NCI-H1694 (cell line): ENCODE measurements around the gene GCK.
A peak's percentile ranks its signal among the peaks of the same experiment; 100 is the strongest.

ENCODE experiments used
- DNase-seq: peaks from one replicate; lab custom pipeline; 2025; lab: John Stamatoyannopoulos, UW

The GCK gene

GRCh38 chr7:44155191-44156185 is 33.8 kb downstream of the GCK start:
- peak; percentile 32 for DNase-seq

- no peak for DNase-seq
These were observed 34.5 kb downstream of the GCK start for GRCh38 chr7:44154703-44155102.

DNA sequence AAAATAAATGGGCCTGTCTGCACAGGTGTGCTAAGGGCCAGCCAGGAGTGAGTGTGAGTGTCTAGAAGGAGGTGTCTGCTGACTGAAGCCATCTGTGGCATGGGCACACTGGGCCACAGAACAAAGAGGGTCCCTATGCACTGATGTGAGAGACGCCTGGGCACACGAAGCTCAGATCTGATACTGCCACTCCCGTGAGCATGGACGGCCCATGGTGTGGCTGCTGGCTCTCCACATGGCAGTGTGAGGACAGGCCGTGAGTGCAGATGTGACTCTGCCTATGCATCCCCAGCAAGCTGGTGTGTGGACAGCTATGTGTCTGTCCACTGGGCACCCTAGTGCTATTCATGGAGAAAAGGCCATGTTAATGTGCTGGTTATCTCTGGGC is 35.3 kb downstream of the GCK start:
- DNase-seq = no peak

DNA sequence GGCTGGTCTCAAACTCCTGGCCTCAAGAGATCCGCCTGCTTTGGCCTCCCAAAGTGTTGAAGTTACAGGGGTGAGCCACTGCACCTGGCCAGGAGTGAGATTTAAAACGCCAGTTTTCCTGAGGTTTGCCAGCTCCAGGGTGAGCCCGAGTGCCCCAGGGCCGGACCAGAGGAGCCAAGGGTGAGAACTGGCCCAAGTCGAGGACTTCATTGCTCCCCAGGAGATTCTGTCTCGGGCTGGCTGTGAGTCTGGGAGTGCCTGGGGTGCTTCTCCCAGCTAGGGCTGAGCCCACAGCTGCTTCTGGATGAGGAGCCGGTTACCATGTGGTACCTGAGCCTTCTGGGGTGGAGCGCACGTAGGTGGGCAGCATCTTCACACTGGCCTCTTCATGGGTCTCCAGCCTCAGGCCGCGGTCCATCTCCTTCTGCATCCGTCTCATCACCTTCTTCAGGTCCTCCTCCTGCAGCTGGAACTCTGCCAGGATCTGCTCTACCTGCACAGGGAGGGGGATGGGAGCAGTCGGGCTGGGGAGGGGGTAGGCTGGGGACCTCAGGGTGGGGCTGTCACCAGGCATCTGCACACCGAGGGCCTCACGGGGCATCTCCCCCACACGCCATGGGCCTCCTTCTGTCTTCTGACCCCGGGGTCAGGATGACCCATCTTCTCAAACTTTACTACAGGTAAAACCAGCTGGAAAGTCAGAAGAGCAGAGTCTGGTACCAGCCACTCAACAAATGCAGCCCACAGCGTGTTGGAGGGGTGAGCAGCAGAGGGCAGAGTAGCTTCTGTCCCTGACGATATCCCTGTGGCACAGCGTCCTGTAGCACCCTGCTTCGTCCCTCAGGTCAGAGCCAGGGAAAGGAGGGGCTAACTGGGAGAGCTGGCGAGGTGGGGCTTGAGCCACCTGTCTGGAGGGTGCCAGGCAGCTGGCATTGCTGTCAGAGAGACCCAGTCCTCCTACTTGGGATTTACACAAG is 36.0 kb downstream of the GCK start:
- DNase-seq = no peak

DNA sequence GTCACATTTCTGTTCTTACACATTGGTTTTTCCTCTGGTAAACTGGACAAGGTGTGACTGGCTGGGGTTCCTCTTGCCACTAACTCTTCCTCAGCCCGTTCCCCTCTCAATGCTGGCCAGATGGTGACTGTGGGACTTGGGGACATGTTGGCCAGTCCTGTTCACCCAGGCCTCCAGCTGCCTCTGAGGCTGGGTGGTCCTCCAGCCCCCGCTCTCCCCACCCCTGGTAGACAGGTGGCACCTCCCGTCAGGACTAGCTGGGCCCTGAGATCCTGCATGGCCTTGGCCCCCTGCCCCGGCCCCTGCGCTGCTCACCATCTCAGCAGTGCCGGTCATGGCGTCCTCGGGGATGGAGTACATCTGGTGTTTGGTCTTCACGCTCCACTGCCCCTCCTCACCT is 37.3 kb downstream of the GCK start:
- DNase-seq = no peak

DNA sequence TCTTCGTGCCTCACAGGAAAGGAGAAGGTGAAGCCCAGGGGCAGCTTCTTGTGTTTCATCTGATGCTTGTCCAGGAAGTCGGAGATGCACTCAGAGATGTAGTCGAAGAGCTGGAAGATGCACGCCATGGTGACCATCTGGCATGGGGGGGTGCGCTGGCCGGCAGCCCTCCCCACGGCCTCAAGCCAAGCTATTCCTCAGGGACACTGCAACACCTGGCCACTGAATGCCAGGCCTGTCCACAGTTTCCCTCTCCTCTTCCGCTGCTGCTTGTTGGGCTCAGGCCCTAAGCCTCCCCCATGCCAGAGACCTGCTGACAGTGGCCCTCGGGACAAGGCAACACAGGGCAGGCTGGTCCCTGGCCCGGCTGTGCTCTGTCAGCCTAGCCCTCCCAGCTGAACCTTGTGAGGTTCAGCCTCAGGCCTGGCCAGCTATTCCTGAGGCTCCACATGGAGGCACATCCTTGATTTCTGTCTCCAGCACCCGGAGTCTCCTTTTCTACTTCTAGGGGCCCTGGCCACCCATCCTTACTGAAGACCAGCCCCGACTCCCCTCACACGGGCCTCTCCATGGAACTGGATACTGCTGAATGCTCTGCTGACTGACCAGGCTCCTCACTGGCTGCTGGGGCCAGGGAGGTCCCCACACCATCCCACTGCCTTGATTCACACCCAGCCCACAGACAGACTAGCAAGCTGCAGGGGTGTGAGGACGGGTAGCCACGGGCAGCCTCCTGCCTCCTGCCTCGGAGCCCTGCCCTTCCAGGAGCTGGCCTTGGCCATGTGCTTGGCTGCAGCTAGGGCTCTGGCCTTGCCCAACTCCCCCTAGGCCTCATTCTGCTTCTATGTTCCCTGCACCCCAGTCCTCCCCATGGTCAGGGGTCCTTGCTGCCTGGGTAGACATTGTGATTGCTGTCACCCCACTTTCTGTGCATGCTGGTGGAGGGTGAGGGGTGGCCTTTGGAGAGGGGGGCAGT is 38.0 kb downstream of the GCK start:
- DNase-seq = no peak

DNA sequence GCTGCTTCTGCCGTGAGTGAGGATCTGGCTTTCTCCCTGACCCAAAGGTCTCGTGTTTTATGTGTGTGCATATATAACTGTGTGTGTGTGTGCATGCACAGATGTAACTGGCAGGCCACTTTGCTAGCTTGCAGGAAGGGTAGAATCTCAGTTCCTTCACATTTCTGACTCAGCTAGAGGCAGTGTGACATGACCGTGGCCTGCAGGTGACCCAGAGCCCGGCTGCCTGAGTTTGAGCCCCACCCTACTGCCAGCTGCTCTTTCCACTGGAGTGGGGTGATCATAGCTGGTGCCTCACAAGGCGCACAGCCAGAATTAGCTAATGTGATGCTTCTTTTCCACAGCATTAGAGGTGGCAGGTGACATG is 38.8 kb downstream of the GCK start:
- DNase-seq = peak; percentile 19

- no peak for DNase-seq
These were observed 39.4 kb downstream of the GCK start for GRCh38 chr7:44149571-44150465.

DNA sequence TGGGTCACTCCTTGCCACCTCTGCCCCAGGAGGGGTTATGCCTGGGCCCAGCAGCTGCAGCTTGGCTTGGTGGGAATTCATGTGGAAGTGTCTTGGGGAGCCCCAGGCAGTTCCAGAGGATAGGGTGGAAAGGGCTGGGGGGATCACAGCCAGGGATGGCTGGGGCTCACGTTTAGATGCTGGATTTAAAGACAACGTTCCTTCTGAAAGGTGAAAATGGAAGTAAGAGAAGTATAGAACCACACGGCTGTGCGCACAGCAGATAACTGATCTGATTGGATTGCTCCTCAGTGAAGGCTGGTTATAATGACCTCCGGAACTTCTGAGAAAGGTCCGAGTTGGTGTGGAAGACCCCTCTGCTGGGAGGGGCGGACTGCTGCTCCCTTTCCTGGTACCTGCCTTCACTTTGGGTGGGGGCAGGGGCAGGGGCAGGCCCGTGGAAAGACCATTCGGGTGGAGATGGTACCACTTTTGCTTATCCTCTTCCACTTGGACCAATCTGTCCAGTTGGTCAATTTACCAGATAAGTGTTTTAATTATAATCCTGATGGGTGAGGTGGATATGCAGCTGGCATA is 40.2 kb downstream of the GCK start:
- DNase-seq = no peak

GRCh38 chr7:44148166-44148565 is 41.1 kb downstream of the GCK start:
- no peak for DNase-seq

DNA sequence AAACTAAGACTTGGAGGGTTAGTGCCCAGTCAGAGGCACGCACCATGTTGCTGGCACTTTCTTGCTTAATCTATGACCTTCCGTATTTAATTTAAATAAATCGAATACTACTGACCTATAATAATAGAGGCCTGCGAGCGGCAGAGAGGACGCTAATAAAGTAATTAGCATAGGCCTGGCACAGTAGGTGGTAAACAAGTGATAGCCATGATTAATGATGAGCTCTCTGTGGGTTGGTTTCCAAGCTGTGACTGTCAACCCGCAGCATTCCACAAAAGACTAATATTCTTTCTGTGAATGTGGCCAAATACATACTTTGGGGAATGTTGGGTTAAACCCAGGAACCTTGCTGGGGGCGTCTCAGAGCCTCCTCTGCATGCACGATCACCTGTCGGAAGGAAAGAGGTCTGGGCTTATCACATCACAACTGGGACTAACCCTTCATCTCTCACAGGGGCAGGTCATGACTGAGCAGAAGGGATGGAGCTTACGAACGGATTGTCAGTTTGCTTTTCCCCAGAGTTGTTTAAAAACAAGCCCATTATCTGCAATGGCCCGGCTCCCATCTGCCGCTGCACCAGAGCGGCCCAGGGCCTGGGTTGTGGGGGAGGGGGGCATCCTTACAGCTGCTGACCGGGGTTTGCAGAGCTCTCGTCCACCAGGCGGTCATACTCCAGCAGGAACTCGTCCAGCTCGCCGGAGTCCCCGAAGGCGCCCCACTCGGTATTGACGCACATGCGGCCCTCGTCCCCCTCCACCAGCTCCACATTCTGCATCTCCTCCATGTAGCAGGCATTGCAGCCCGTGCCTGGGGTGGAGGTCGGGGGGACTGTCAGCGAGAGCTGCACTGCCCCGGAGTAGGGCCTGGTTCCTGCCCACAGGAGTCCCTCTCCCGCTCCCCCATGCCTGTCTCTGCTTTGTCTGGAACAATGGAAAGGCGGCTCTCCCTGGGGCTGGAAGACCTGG is 41.9 kb downstream of the GCK start:
- no peak for DNase-seq

DNA sequence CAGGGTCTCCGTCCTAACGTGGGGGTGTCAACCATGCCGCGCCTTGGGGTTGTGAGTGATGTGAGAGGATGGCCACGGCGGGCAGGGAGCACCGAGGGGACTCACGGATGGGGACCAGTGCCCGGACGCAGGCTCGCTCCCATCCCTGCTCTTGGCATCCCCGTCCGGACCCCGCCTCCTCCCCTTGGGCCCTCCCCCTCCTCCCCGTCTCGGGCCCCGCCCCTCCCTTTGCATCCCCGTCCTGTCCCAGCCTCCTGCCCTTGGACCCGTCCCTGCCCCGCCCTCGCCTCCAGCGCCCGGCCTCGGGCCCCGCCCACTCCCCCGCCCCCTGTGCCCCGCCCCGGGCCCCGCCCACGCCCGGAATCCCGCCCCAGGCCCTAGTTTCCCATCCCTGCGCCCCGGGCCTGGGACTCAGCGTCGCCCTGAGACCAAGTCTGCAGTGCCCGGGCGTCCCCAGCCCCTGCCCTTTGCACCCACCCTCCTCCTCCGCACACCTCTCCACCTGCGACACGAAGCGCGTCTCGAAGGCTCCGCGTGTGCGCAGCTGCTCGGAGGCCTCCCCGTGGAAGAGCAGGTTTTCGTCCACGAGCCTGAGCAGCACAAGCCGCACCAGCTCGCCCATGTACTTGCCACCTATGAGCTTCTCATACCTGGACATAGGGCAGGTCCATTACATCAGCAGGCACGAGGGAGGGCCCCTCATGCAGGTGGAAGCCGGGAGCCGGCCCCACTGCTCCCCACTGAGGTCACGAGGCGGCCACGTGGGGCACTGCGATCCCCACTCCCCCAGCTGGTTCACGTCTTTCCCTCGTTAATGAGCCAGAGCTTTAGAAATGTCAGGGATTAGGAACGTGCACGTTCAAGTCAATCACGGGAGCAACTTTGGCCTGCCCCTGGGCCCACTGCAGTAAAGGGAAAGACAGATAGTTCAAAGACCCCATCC is 43.0 kb downstream of the GCK start:
- DNase-seq = no peak

GRCh38 chr7:44145479-44145968 is 43.7 kb downstream of the GCK start:
- DNase-seq = no peak

- DNase-seq = no peak
These were observed 44.2 kb downstream of the GCK start for GRCh38 chr7:44144968-44145478.

DNA sequence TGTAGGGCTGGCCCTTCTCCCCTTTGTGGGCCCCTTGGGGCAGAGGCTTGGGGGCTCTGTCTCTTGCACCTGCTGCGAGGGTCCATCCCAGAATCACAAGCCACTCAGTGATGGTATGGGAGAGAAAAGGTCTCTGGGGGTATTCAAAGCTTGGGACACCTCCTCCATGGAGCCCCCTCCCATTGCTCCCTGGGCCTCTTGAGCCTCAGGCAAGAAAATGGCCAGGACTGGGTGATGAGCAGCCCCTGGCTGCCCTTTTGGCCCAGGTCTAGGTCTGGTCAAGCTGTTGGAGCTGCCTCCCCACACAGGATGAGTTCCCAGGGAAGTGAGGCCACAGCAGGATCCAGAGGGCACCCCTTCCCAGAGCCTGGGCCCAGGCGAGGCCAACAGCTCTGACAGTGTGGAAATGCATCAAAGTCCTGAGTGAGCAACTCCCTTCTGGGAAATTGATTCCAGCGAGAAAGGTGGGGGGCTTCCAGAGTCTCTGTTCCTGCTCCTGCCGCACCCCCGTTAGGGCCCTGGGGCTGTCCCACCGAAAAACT is 44.7 kb downstream of the GCK start:
- DNase-seq = no peak

DNA sequence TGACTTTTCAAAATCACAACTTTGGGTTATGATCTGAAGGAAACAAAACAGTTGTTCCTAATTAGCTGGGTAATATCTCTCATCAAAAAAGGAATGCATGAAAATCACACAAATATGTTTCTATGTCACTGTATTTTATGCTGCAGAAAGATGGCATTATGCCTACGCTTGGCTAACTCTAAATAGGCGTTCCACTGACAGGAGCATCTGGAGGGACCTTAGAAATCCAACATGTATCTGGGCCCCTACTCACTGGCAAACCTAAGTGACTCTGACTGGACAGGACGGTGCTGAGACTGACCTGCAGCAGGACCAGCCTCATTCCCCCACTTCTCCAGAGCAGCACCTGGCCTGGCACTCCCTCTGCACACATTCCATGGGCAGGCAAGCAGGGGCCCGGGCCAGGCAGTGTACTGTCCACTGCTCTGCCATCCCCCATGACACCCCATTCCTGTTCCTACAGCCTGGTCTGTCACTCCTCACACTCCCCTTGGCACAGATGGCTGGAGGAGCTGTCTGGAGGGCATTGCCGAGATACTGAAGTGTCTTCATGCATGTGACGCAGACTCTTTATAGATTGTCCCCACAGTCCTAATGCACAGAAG is 45.5 kb downstream of the GCK start:
- DNase-seq = no peak

GRCh38 chr7:44142028-44142427 is 47.2 kb downstream of the GCK start:
- DNase-seq = no peak
